GM23248 (cell line): ENCODE data around the gene ITGB1BP2.
"Not testable (repeated sequence)": the region's sequence is repeated elsewhere in the genome, so short reads cannot be mapped to it uniquely, and the experiment has no call there.

ENCODE experiments used
- EZH2 ChIP-seq: fragments of 200-600 bp; sonication (generic); IDR thresholded peaks from 2 replicates; pipeline ENCODE4 v1.6.1; 2018; ENCODE audit warnings: antibody characterized with exemption, mild to moderate bottlenecking; ENCODE audit not compliant: insufficient read depth, poor library complexity, severe bottlenecking
- EZH2phosphoT487 ChIP-seq: fragments of 200-600 bp; sonication (generic); IDR thresholded peaks from 2 replicates; pipeline ENCODE4 v1.6.1; 2018; ENCODE audit warnings: antibody characterized with exemption, moderate library complexity, mild to moderate bottlenecking, low read depth; ENCODE audit not compliant: insufficient read depth

- TF ChIP-seq EZH2, EZH2phosphoT487: not testable (repeated sequence)
These were observed 50.9 kb downstream of the ITGB1BP2 start for GRCh38 chrX:71352439-71352838.
